PC-3 (cell line): ENCODE results near the gene RAB39A. TPM values are rescaled to one million over a fixed set of nuclear protein-coding genes. Genes with fewer than 3 reads are reported as not detected.

ENCODE experiments used
- ATAC-seq: fragments of 200-7000 bp; cut with Tn5 transposase; 2 replicates; pipeline ENCODE4 v1.9.1; 2020; ENCODE audit warnings: mild to moderate bottlenecking, moderate library complexity
- BruUV-seq: library from RNA; stranded (reverse); fragments of 400-500 nt; replicated peaks from 2 replicates; lab custom pipeline; 2021; lab: Mats Ljungman, UMichigan
- CTCF ChIA-PET: fragments of 300-600 bp; sonication (Branson Sonifier 250); formaldehyde crosslinking; loops from one replicate; lab custom pipeline; 2022; ENCODE audit warnings: antibody characterized with exemption; lab: Charles Lee
- POLR2A ChIA-PET: fragments of 300-600 bp; sonication (Branson Sonifier 250); formaldehyde crosslinking; loops from one replicate; lab custom pipeline; 2022; ENCODE audit warnings: antibody characterized with exemption; ENCODE audit not compliant: unreplicated experiment; lab: Charles Lee
- DNase-seq: peaks from one replicate; pipeline ENCODE4 v3.0.0-alpha.2; 2015
- H2AFZ ChIP-seq: fragments of 300-600 bp; sonication (generic); 2 replicates; pipeline ENCODE4 v1.6.0; 2016; ENCODE audit warnings: antibody characterized with exemption, low read length
- H3F3A ChIP-seq: fragments of 300-600 bp; sonication (generic); one replicate; pipeline ENCODE4 v1.6.0; 2017; ENCODE audit warnings: antibody characterized with exemption, low read length, control low read depth, mild to moderate bottlenecking; ENCODE audit not compliant: unreplicated experiment
- H3K27ac ChIP-seq: fragments of 300-600 bp; sonication (generic); 2 replicates; pipeline ENCODE4 v1.5.1; 2016; ENCODE audit warnings: mild to moderate bottlenecking, low read length
- H3K27me3 ChIP-seq: fragments of 300-600 bp; sonication (generic); 2 replicates; pipeline ENCODE4 v1.6.1; 2016; ENCODE audit warnings: low read length, mixed read lengths
- H3K36me3 ChIP-seq: fragments of 300-600 bp; sonication (generic); 2 replicates; pipeline ENCODE4 v1.6.1; 2016; ENCODE audit warnings: low read depth, mixed run types, low read length, mixed read lengths
- H3K4me1 ChIP-seq: fragments of 300-600 bp; sonication (generic); 2 replicates; pipeline ENCODE4 v1.5.1; 2016; ENCODE audit warnings: low read length; ENCODE audit not compliant: insufficient read depth
- H3K4me2 ChIP-seq: fragments of 300-600 bp; sonication (generic); 2 replicates; pipeline ENCODE4 v1.6.0; 2016; ENCODE audit warnings: low read length
- H3K4me3 ChIP-seq: fragments of 300-600 bp; sonication (generic); 2 replicates; pipeline ENCODE4 v1.5.1; 2016; ENCODE audit warnings: mild to moderate bottlenecking, low read length, mixed read lengths
- H3K79me2 ChIP-seq: fragments of 300-600 bp; sonication (generic); 2 replicates; pipeline ENCODE4 v1.6.1; 2017; ENCODE audit warnings: low read length, mixed read lengths
- H3K9ac ChIP-seq: fragments of 300-600 bp; sonication (generic); 2 replicates; pipeline ENCODE4 v1.6.0; 2016; ENCODE audit warnings: mild to moderate bottlenecking, low read length
- H3K9me2 ChIP-seq: fragments of 300-600 bp; sonication (generic); replicated peaks from 2 replicates; pipeline ENCODE4 v1.6.1; 2016; ENCODE audit warnings: mixed run types, low read length, mixed read lengths
- H3K9me3 ChIP-seq: fragments of 300-600 bp; sonication (generic); 2 replicates; pipeline ENCODE4 v1.6.1; 2016; ENCODE audit warnings: low read length, mixed read lengths
- H4K20me1 ChIP-seq: fragments of 300-600 bp; sonication (generic); 2 replicates; pipeline ENCODE4 v1.6.1; 2016; ENCODE audit warnings: low read length, mixed read lengths
- EZH2 ChIP-seq: fragments of 300-600 bp; sonication (generic); IDR thresholded peaks from one replicate; pipeline ENCODE4 v1.6.1; 2017; ENCODE audit warnings: antibody characterized with exemption, mild to moderate bottlenecking, low read length; ENCODE audit not compliant: unreplicated experiment
- EZH2phosphoT487 ChIP-seq: fragments of 300-600 bp; sonication (generic); IDR thresholded peaks from 2 replicates; pipeline ENCODE4 v1.6.1; 2018; ENCODE audit warnings: mild to moderate bottlenecking, antibody characterized with exemption, low read length, borderline replicate concordance
- intact Hi-C: fragments of 100-400 bp; cut with micrococcal nuclease; formaldehyde crosslinking; loops from 2 replicates; pipeline ENCODE4 v1.9.0; 2023
- total RNA-seq: library from RNA; depleted of rRNA; stranded (reverse); fragments of >200 nt; gene quantifications from 2 replicates; pipeline ENCODE4 v1.2.3, GENCODE V29; 2014
- TF ChIP-seq, protein P1 (sequence below): fragments of 300-600 bp; sonication (generic); conservative IDR thresholded peaks from 2 replicates; pipeline ENCODE4 v1.5.1; 2017; ENCODE audit warnings: antibody characterized with exemption, low read depth, mild to moderate bottlenecking, low read length

Gene RAB39A
- total RNA-seq, 1 experiment from 2014 or later: not detected

GRCh38 chr11:107988397-107989158 is 60.3 kb downstream of the RAB39A start:
- H3K79me2 ChIP-seq: no peaks in the 10 kb centered on the region
- H3K4me1 ChIP-seq: no peaks in the 10 kb centered on the region
- no peaks in the 10 kb centered on the region for H3F3A ChIP-seq
- no peak overlapping the region for H3K9ac ChIP-seq
- ChIA-PET POLR2A (no interaction called here), CTCF (no interaction called here)
- ATAC-seq (peak; percentile 27), DNase-seq (peak; percentile 23)
- H3K36me3 ChIP-seq: no peaks in the 10 kb centered on the region
- H4K20me1 ChIP-seq: no peaks in the 10 kb centered on the region
- intact Hi-C loops: no loop called here
- H3K27ac ChIP-seq: no peak overlapping the region
- no peaks in the 10 kb centered on the region for H3K9me2 ChIP-seq
- no peak overlapping the region for H3K4me2 ChIP-seq
- H3K27me3 ChIP-seq: peaks cover 5% of the 10 kb centered on the region; the same call in 1 of the 2 replicates
- H3K4me3 ChIP-seq: no peak overlapping the region
- no peaks in the 10 kb centered on the region for H3K9me3 ChIP-seq
- H2AFZ ChIP-seq: no peak overlapping the region
- BruUV-seq: no TSS peak
- TF ChIP-seq EZH2phosphoT487 (no peak), EZH2 (no peak)
- TF ChIP-seq, protein P1, sequence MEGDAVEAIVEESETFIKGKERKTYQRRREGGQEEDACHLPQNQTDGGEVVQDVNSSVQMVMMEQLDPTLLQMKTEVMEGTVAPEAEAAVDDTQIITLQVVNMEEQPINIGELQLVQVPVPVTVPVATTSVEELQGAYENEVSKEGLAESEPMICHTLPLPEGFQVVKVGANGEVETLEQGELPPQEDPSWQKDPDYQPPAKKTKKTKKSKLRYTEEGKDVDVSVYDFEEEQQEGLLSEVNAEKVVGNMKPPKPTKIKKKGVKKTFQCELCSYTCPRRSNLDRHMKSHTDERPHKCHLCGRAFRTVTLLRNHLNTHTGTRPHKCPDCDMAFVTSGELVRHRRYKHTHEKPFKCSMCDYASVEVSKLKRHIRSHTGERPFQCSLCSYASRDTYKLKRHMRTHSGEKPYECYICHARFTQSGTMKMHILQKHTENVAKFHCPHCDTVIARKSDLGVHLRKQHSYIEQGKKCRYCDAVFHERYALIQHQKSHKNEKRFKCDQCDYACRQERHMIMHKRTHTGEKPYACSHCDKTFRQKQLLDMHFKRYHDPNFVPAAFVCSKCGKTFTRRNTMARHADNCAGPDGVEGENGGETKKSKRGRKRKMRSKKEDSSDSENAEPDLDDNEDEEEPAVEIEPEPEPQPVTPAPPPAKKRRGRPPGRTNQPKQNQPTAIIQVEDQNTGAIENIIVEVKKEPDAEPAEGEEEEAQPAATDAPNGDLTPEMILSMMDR: no peak

DNA sequence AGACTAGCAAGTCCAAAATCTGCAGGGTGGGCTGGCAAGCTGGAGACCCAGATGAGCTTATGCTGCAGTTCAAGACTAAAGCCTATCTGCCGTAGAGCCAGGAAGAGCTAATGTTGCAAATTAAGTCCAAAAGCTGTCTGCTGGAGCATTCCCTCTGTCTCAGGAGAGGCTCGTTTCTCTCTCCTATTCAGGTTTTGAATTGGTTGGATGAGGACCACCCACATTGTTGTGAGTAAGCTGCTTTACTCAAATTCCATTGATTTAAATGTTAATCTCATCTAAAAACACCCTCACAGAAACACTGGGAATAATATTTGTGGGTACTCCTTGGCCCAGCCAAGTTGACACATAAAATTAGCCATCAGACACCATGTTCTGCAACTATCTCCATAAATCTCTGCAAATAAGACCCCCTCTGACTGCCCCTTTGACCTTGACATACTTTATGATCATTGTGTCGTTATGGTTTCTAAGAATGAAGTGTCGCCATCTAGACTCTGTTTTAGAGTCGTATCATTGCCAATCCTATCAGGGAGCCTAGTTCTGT is 63.7 kb downstream of the RAB39A start:
- no peak overlapping the region for H3K9ac ChIP-seq
- no peak overlapping the region for H3K27ac ChIP-seq
- H2AFZ ChIP-seq: no peak overlapping the region
- CTCF ChIA-PET: no interaction called here
- H3K36me3 ChIP-seq: no peaks in the 10 kb centered on the region
- H3K27me3 ChIP-seq: peaks cover 17% of the 10 kb centered on the region; the same call in 1 of the 2 replicates
- H3K79me2 ChIP-seq: no peaks in the 10 kb centered on the region
- no peak for ATAC-seq
- no peak overlapping the region for H3K4me2 ChIP-seq
- no peak overlapping the region for H3K4me3 ChIP-seq
- no peaks in the 10 kb centered on the region for H4K20me1 ChIP-seq
- POLR2A ChIA-PET: no interaction called here
- intact Hi-C loops: no loop called here
- H3K4me1 ChIP-seq: no peaks in the 10 kb centered on the region
- H3K9me3 ChIP-seq: no peaks in the 10 kb centered on the region
- BruUV-seq: no TSS peak
- no peaks in the 10 kb centered on the region for H3K9me2 ChIP-seq
- TF ChIP-seq EZH2: no peak
- TF ChIP-seq, protein P1: no peak
- TF ChIP-seq EZH2phosphoT487: no peak
- no peaks in the 10 kb centered on the region for H3F3A ChIP-seq
- no peak for DNase-seq
